GM12892 (cell line): ENCODE measurements around the gene STRN4.

Experiments
- POLR2AphosphoS5 ChIP-seq: IDR thresholded peaks from 2 replicates; pipeline ENCODE4 v1.6.1; 2011; ENCODE audit warnings: low read depth, low read length, control low read depth
- TAF1 ChIP-seq: IDR thresholded peaks from 2 replicates; pipeline ENCODE4 v1.6.1; 2011; ENCODE audit warnings: low read depth, mild to moderate bottlenecking, control low read depth, low read length, borderline replicate concordance

DNA sequence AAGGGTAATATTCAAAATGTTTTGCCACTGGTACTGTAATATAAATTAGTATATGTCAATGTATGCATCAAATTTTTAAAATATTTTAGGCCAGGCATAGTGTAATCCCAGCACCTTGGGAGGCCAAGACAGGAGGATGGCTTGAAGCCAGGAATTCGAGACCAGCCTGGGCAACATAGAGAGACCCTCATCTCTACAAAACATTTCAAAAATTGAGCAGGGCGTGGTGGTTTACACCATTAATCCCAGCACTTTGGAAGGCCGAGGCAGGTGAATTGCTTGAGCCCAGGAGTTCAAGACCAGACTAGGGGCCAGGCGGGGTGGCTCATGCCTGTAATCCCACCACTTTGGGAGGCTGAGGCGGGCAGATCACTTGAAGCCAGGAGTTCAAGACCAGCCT lies 14.1 kb upstream of the STRN4 start:
- TF ChIP-seq TAF1 (no peak), POLR2AphosphoS5 (no peak)
